Hepatic stellate cell (primary cell): Measurements from ENCODE around the gene ACOXL.

Source experiments
- DNase-seq: peaks from one replicate; pipeline ENCODE4 v3.0.0; 2011; ENCODE audit warnings: low spot score

Gene ACOXL

GRCh38 chr2:110977403-110977802 lies 245.0 kb downstream of the ACOXL start:
- DNase-seq: no peak

GRCh38 chr2:110978148-110978547 lies 245.8 kb downstream of the ACOXL start:
- no peak for DNase-seq

GRCh38 chr2:110978756-110979470 lies 246.5 kb downstream of the ACOXL start:
- no peak for DNase-seq

- DNase-seq: no peak
Observed at GRCh38 chr2:110979471-110980338, 247.3 kb downstream of the ACOXL start.

- DNase-seq: no peak
Observed at GRCh38 chr2:110980339-110981062, 248.1 kb downstream of the ACOXL start.

- DNase-seq: no peak
Observed at GRCh38 chr2:110983133-110983532, 250.8 kb downstream of the ACOXL start.

- no peak for DNase-seq
Observed at GRCh38 chr2:110984694-110985490, 252.5 kb downstream of the ACOXL start.

GRCh38 chr2:110990440-110990839 lies 258.1 kb downstream of the ACOXL start:
- DNase-seq: no peak

- DNase-seq: no peak
Observed at GRCh38 chr2:110991911-110992310, 259.5 kb downstream of the ACOXL start.

- no peak for DNase-seq
Observed at GRCh38 chr2:110992886-110993285, 260.5 kb downstream of the ACOXL start.

GRCh38 chr2:110993557-110994231 lies 261.3 kb downstream of the ACOXL start:
- DNase-seq: no peak

GRCh38 chr2:110994250-110994961 lies 262.0 kb downstream of the ACOXL start:
- DNase-seq: no peak

- no peak for DNase-seq
Observed at GRCh38 chr2:110995911-110996310, 263.5 kb downstream of the ACOXL start.

GRCh38 chr2:110997331-110998045 lies 265.1 kb downstream of the ACOXL start:
- no peak for DNase-seq

GRCh38 chr2:110998311-110998710 lies 265.9 kb downstream of the ACOXL start:
- no peak for DNase-seq

GRCh38 chr2:110999626-111000025 lies 267.3 kb downstream of the ACOXL start:
- no peak for DNase-seq

GRCh38 chr2:111005307-111005706 lies 272.9 kb downstream of the ACOXL start:
- DNase-seq: no peak

- DNase-seq: no peak
Observed at GRCh38 chr2:111005821-111006220, 273.4 kb downstream of the ACOXL start.

- DNase-seq: no peak
Observed at GRCh38 chr2:111007757-111008688, 275.6 kb downstream of the ACOXL start.
